WI38 (cell line): ENCODE results near the gene OGG1.

ENCODE experiments used
- H3K4me3 ChIP-seq: 2 replicates; pipeline ENCODE4 v1.5.1; 2011; ENCODE audit warnings: low read depth, mild to moderate bottlenecking, control low read depth, low read length
- TF ChIP-seq, protein P1 (sequence below): IDR thresholded peaks from 2 replicates; pipeline ENCODE4 v1.5.1; 2012; ENCODE audit warnings: low read depth, mild to moderate bottlenecking, control low read depth, low read length

OGG1 gene

DNA sequence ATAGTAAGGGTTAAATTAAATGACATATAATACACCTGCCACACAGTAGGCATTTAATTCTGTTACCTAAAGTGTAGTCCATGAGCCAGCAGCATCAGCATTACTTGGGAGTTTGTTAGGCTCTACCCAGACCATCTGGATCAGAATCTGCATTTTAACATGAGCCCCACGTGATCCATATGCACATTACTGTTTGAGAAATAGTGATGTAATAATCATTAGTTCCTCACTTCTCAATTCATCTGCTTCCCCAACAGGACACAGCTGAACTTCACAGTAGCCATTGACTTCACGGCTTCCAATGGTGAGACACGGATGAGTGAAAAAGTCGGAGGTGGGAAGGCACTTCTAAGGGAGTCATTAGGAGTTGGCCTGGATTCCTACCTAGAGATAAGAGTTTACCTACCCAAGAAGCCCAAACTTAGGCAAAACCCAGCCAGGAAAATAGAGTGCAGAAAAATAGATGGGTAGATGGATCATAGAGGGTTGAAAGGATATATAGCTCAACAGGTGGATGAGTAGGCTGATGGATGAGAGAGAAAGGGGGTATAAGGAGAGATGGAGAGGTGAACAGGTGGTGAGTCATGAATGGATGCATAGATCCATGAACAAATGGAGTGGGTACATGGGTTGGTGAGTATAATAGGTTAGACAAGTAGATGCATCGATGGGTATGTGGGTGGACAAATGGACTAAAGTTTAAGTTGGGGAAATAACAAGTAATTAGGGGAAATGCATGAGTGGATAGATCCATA is 32.8 kb upstream of the OGG1 start:
- TF ChIP-seq, protein P1, sequence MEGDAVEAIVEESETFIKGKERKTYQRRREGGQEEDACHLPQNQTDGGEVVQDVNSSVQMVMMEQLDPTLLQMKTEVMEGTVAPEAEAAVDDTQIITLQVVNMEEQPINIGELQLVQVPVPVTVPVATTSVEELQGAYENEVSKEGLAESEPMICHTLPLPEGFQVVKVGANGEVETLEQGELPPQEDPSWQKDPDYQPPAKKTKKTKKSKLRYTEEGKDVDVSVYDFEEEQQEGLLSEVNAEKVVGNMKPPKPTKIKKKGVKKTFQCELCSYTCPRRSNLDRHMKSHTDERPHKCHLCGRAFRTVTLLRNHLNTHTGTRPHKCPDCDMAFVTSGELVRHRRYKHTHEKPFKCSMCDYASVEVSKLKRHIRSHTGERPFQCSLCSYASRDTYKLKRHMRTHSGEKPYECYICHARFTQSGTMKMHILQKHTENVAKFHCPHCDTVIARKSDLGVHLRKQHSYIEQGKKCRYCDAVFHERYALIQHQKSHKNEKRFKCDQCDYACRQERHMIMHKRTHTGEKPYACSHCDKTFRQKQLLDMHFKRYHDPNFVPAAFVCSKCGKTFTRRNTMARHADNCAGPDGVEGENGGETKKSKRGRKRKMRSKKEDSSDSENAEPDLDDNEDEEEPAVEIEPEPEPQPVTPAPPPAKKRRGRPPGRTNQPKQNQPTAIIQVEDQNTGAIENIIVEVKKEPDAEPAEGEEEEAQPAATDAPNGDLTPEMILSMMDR: no peak
- H3K4me3 ChIP-seq: no peak overlapping the region

DNA sequence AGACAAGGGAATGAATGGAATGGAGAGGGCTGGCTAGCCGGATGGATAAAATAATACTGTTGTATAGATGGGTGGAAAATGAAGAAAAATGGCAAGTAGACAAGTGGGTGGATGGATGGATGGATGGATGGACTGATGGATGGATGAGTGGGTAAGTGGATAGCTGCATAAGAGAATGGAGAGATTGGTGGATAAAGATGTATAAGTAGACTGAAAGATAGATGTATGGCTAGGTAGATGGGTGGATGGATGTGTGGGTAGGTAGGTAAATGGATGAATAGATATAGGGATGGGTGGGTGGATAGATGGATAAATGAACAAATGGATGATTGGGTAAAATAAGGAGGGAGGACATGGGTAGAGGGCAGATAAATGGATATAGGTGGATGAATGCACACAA is 32.2 kb upstream of the OGG1 start:
- TF ChIP-seq, protein P1: no peak
- H3K4me3 ChIP-seq: no peak overlapping the region

DNA sequence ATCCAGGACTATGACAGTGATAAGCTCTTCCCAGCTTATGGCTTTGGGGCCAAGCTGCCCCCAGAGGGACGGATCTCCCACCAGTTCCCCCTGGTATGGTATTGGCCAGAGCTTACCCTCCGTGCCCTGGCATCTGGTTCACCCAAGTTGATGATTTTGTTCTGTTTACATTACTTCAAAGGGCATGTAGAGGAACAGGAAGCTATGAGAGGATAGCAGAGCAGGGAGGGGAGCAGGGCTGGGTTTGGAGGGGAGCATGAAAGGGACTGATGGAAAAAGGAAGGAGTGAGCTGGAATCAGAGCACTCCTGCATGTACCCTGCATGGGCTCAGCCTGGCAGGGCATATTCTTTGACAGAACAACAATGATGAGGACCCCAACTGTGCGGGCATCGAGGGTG is 31.6 kb upstream of the OGG1 start:
- TF ChIP-seq, protein P1: no peak
- no peak overlapping the region for H3K4me3 ChIP-seq

DNA sequence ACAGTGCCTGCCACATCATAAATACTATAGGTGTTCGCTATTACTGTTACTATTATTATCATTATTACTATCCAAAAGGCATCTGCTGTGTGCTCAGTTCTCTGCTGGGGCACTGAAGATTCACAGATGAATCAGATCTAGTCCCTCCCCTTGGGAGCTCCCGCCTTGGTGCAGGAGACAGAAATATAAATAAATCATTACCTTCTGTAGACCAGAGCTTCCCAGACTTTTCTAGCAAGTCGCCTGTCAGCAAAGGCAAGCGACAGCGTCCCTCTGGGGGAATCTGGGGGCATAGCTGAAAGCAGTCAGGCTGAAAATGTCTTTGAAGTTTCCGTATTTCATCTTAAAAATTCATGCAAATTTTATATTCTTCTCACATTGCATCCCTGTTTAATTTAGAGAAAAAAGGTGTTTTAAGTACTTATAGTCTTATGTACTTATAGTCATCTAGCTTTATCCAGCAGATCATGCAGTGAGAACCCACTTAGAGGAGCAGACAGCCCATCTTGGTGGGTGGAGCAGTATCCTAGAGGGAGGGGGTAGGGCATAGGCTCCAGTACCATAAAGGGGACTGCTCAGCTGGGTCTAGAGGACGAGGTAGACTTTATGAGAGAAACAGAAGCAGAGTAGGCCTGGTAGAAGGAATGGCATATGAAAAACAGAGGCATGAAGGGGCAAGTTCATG is 28.6 kb upstream of the OGG1 start:
- TF ChIP-seq, protein P1: no peak
- H3K4me3 ChIP-seq: no peak overlapping the region

DNA sequence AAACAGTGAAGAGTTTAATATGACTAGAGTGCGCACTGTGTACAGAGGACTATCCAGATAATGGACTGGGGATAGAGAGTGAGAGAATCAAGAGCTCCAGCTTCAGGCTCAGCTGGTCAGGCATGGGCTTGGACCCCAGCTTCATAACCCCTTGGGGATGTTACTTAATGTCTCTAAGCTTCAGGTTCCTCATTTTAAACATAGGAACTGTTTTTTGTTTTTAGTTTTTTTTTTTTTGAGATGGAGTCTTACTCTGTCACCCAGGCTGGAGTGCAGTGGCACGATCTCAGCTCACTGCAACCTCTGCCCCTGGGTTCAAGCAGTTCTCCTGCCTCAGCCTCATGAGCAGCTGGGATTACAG is 28.1 kb upstream of the OGG1 start:
- TF ChIP-seq, protein P1: no peak

DNA sequence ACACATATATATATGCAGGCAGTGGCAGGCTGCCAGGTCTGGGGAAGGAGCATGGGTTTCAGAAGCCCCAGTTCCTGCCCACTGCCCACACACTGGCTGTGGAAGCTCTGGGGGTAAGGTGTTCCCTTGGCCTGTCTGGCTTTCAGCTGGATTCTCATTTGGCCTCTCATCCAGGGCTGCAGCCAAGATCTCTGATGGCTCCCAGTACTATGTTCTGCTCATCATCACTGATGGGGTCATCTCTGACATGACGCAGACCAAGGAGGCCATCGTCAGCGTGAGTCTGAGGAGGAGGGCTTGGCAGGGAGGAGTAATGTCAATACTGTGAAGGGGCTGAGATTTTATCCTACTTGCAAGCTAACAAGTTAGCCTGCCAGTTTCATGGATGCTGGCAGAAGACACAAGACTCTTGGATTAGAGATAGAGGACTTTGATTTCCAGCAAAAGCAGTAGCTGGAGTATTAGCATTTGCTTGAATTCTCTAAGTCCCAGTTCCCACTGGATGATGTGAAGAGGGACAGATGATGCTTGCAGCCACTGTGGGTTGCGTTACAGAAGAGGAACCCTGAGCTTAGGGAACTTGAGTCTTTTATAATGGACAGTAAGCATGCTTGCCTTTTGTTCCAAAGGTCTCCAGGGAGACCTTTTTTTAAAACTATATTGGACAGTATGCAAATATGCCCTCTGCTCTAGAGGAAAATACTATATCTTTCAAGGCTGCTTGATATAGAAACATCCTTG is 23.8 kb upstream of the OGG1 start:
- no peak overlapping the region for H3K4me3 ChIP-seq
- TF ChIP-seq, protein P1: no peak

More for the DNA sequence above, 28.1 kb upstream of the OGG1 start:
- H3K4me3 ChIP-seq: no peak overlapping the region
